HG02678 (cell line): ENCODE measurements around the gene PLVAP.
A peak's percentile ranks its signal among the peaks of the same experiment; 100 is the strongest.

ENCODE experiments used
- ATAC-seq: cut with Tn5 transposase; IDR thresholded peaks from one replicate; pipeline ENCODE4 v1.9.1; 2021; ENCODE audit warnings: mild to moderate bottlenecking, moderate library complexity; ENCODE audit not compliant: unreplicated experiment

PLVAP gene

GRCh38 chr19:17323300-17323963 is 53.7 kb downstream of the PLVAP start:
- no peak for ATAC-seq

GRCh38 chr19:17322854-17323253 is 54.3 kb downstream of the PLVAP start:
- no peak for ATAC-seq

GRCh38 chr19:17321655-17322489 is 55.3 kb downstream of the PLVAP start:
- ATAC-seq, result no peak

- no peak for ATAC-seq
These were observed 56.7 kb downstream of the PLVAP start for GRCh38 chr19:17320435-17320834.

GRCh38 chr19:17319473-17320238 is 57.5 kb downstream of the PLVAP start:
- no peak for ATAC-seq

GRCh38 chr19:17318966-17319365 is 58.2 kb downstream of the PLVAP start:
- ATAC-seq, result no peak

- ATAC-seq, result no peak
These were observed 63.0 kb downstream of the PLVAP start for GRCh38 chr19:17314007-17314593.

GRCh38 chr19:17312189-17313113 is 64.7 kb downstream of the PLVAP start:
- ATAC-seq, result no peak

- no peak for ATAC-seq
These were observed 65.5 kb downstream of the PLVAP start for GRCh38 chr19:17311455-17312188.

- no peak for ATAC-seq
These were observed 67.1 kb downstream of the PLVAP start for GRCh38 chr19:17309965-17310461.

- peak; percentile 63 for ATAC-seq
These were observed 67.8 kb downstream of the PLVAP start, which contains the start of gene DDA1 for GRCh38 chr19:17309198-17309964. TSS of gene DDA1 (plus strand) at chr19:17309563. CDS start at chr19:17309655, 92 bp downstream.

- ATAC-seq, result no peak
These were observed 69.2 kb downstream of the PLVAP start for GRCh38 chr19:17307876-17308377.

- ATAC-seq, result no peak
These were observed 70.8 kb downstream of the PLVAP start for GRCh38 chr19:17306285-17306714.

- peak; percentile 65 for ATAC-seq
These were observed 71.4 kb downstream of the PLVAP start, which contains the start of gene MRPL34 for GRCh38 chr19:17305517-17306284. TSS of gene MRPL34 (plus strand) at chr19:17305872. CDS start at chr19:17305893, 21 bp downstream.

GRCh38 chr19:17305216-17305516 is 72.0 kb downstream of the PLVAP start:
- ATAC-seq, result no peak

- ATAC-seq, result no peak
These were observed 72.5 kb downstream of the PLVAP start for GRCh38 chr19:17304386-17305215.

GRCh38 chr19:17303940-17304267 is 73.2 kb downstream of the PLVAP start:
- ATAC-seq, result no peak
